HG03457 (cell line): ENCODE results near the gene RASGEF1B.
"Not testable (repeated sequence)": the region's sequence is repeated elsewhere in the genome, so short reads cannot be mapped to it uniquely, and the experiment has no call there.

Source experiments
- ATAC-seq: cut with Tn5 transposase; IDR thresholded peaks from one replicate; pipeline ENCODE4 v1.9.1; 2021; ENCODE audit warnings: moderate number of reproducible peaks; ENCODE audit not compliant: unreplicated experiment

RASGEF1B gene

GRCh38 chr4:81498551-81499099, 26.9 kb upstream of the RASGEF1B start:
- no peak for ATAC-seq

GRCh38 chr4:81498046-81498445, 26.3 kb upstream of the RASGEF1B start:
- no peak for ATAC-seq

DNA sequence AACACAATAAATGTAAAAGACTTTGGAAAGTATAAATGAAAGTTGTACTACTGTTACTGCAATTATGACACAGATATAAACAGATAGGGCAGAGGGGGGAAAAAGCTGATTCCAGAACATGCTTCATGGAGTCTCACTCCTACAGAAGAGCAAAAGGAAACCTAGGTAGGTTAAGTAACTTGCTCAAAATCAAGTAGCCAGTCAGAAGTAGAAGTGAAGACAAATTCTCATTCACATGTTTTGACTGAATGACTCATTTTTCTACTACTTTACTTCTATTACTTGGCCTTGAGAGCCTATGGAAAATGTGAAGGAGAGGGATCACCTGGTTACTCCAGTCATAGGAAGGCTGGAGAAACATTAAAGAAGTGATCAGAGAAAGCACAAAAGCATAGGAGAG, 23.6 kb upstream of the RASGEF1B start:
- no peak for ATAC-seq

DNA sequence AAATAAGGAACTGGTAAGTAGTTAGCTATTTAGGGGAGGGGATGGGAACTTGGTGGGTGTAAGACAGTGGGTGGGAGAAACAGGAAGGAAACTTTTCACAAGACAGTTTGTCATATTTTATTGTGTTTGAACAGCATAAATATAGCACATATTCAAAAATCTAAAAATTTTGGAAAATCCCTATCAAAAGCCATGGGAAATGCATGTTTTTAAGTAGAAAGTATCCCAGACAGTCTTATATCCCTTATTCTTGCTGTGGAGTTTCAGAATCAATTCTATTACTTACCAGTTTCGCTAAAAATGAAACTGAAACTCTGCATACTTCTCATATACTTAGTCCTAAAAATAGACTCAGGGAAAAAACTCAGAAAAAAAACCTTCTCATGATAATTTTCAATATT, 22.3 kb upstream of the RASGEF1B start:
- no peak for ATAC-seq

- no peak for ATAC-seq
Observed at GRCh38 chr4:81492606-81493230, 21.0 kb upstream of the RASGEF1B start.

- ATAC-seq, result peak; percentile 52
Observed at GRCh38 chr4:81491943-81492342, 20.2 kb upstream of the RASGEF1B start.

DNA sequence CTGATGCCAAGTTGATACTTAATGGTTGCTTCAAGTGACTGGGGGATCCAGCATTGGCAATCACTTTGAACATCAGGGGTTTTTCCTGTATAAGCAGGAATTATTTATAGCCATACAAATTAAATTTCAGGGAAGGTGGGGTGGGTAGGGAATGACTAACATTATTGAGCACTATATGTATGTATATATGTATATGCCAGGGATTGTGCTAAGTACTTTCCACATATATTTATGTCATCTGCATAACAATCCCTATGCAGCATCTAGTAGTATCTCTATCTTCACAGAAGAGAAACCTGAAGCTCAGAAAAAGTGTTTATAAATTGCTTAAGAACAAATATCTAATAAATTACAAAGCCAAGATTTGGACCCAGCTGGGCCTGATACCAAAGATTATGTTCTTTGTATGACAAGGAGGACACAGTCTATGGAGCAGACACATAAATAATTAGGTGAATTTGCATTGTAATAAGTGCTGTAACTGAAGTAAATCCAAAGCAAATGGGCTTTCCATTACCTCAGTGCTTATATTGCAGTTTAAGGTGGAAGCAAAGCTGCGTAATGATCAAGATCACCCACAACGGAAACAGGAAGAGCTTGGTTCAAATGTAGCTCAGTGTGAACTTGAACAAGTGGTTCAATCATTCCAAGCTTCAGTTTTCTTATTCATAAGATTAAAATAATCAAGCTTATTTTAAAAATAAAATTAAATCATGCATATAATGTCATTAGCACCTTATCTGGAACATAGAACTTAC, 18.9 kb upstream of the RASGEF1B start:
- ATAC-seq, result no peak

DNA sequence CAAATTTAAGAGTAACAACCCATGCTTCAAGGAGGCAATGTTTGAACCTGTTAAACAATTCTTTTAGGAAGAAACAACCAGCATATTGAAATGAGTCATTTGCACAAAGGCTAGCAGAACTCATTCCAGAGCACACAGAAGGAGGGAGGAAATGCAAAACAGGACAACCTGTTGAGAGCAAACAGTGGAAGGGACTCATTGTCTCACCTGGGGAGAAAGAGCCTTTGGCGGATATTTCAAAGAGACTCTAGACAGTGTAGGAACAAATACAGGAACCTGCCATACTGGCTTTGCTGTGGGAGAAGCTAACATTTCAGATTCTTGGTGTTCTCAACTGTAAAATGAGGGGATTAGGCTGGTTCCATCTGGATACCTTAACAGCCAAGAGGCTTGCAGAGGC, 14.8 kb upstream of the RASGEF1B start:
- ATAC-seq, result no peak

DNA sequence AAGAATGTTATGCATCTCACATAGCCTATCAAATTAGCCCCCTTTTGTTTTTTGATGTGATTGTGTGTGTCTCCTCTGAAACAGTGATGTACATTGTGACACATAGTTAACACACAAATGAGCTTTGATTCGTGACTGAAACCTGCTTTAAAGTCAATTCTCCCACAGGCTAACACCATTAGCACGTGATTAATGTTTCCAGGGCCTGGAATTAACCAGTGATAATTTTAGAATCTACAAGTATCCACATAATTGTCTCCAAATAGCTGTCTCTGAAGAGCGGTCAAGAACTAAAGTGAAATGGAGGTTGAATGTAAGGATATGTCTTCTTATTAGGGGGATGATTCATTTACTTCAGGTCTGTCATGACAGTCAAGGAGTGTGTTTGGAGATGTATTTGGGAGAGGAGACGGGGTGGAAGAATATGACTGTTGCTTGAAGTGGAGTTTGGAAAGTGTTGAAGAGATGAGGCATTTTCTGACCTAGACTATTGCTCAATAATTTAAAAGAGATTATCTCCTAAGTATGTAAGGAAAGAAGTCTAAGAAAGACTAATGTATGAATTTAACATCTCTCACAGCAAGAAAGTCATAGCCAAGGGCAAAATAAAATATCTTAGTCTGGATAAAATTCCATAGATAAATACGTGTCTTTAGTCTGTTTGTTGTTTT, 13.7 kb upstream of the RASGEF1B start:
- ATAC-seq, result no peak

- no peak for ATAC-seq
Observed at GRCh38 chr4:81482326-81482725, 10.6 kb upstream of the RASGEF1B start.

GRCh38 chr4:81481151-81481550, 9.4 kb upstream of the RASGEF1B start:
- ATAC-seq, result no peak

- ATAC-seq, result not testable (repeated sequence)
Observed at GRCh38 chr4:81479573-81479972, 7.9 kb upstream of the RASGEF1B start.

DNA sequence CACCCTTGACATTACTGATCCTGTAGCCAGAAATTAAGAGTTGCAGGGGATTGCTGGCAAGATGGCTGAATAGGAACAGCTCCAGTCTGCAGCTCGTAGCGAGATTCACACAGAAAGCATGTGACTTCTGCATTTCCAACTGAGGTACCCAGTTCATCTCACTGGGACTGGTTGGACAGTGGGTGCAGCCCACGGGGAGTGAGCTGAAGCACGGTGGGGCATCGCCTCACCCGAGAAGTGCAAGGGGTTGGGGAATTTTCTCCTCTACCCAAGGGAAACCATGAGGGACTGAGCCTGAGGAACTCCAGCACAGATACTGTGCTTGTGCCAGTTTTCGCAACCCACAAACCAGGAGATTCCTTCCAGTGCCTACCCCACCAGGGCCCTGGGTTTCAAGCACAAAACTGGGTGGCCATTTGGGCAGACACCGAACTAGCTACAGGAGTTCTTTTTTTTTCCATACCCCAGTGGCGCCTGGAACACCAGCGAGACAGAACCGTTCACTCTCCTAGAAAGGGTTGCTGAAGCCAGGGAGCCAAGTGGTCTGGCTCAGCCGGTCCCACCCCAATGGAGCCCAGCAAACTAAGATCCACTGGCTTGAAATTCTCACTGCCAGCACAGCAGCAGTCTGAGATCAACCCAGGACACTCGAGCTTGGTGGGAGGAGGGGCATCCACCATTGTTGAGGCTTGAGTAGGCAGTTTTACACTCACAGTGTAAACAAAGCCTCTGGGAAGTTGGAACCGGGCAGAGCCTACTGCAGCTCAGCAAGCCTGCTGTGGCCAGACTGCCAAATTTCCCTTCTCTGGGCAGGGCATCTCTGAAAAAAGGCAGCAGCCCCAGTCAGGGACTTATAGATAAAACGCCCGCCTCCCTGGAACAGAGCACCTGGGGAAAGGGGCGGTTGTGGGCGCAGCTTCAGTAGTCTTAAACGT, 1.9 kb upstream of the RASGEF1B start:
- not testable (repeated sequence) for ATAC-seq

DNA sequence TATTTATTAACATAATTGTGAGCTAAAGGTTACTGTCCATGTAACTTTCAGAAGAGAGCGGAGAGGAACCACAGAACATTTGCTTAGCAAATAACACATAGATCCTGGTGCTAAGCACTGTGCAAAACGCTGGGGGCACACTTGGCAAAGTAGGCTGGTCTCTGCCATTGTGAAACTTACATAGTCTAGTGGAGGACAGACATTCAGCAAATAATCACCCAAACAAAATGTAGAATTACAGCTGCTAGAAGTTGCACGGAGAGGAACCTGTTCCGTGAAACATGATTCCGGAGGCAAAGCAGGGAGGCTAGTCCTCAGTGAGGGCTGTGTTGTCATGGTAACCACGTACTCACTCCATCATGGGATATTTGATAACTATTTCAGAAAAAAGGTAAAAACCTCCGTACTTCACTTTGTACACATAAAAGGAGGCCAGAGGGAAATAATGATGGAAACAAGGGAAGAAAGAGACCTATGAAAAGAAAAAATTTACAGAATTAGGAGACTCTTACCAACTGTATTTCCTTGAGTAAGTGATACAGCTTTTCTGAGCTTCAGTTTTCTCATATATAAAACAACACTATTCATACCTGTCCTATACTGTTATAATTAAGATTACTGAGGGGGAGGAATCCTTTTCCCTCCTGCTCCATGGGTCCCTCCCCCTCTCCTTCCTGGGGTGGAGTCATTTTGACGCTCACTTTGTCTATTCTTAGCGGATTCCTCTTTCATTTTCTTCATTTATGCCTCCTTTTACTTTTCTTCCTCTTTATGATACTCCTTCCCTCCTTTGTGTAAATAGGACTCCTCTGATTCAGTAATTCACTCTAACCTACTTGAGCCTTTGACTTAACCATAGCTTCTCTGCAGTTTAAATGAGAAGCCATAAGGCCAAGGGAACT, 825 bp upstream of the RASGEF1B start:
- ATAC-seq, result peak; percentile 54

GRCh38 chr4:81471298-81471587, 464 bp downstream of the RASGEF1B start:
- ATAC-seq, result no peak

DNA sequence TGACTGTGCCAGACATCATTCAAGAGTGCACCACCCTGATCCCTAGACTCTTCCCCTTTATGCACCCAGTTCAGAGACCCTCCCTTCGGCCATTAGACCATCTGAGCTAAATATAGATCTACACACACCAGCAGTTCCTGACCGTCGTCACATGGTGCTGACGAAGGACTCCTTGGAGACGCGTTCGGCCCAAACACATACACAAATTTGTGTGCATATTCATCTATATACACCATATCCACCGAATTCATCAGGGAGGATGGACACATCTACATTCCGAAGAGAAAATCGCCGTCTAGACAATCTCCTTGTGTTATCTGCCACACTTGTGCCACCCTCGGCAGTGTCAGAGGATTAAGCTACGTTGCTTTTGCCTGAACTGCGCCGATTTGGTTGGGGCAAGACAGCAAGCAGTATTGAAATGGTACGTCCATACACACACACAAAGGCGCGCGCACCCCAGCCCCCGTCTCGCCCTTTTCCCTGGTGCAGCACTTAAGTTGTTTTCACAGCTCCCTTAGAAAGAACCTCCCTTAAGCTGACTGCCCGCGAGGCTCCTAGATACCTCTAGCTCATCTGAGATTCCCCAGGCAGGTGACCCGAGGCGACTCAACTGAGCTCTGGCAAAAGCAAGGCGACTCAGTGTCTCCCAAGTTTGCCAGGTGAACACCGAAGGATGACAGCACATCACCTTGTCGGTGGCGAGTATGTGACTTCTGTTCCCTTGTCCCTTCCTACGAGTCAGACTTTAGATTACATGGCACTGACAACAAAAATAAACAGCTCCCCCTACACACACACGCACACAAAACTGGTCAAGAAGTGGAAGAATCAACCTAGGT, 1.0 kb downstream of the RASGEF1B start:
- no peak for ATAC-seq

GRCh38 chr4:81469781-81470455, 1.8 kb downstream of the RASGEF1B start:
- ATAC-seq, result no peak

DNA sequence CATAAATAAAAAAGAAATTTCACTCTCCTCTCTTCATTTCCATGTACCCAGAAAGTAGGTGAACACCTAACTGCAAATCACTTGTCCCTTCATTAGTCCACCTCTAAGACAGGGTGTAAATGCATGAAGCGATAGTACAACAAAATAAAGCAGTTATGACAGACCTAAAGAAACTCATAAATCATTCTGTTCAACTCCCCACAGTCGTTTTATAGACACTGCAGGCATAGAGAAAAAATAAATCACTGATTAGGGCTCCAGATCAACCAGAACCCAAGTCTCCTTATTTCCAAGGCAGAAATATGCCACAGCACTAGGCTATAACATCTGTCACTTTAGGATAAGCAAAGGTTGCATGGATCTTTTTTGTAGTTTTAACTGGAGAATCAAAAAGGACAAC, 3.0 kb downstream of the RASGEF1B start:
- ATAC-seq, result no peak

- no peak for ATAC-seq
Observed at GRCh38 chr4:81467672-81467964, 4.1 kb downstream of the RASGEF1B start.
